Measurements from ENCODE around the gene CMTM2. TPM values are rescaled to one million over a fixed set of nuclear protein-coding genes. Genes with fewer than 3 reads are reported as not detected.

The CMTM2 gene
- total and polyA plus RNA-seq, 2 of the 4 experiments (the other 2 are of a cell fraction) = not detected

- BruUV-seq (replicated peaks) = no TSS peak
- H3K4ac ChIP-seq (ENCODE audit: low read depth, low read length) = no peak overlapping the region
- no peak overlapping the region for H4K5ac ChIP-seq (ENCODE audit: low read depth, low read length)
- H4K8ac ChIP-seq (ENCODE audit: low read depth in 2 of 2, low read length in 2 of 2) = no peak overlapping the region
- no peaks in the 10 kb centered on the region for H3K27me3 ChIP-seq (ENCODE audit: control insufficient read depth, insufficient read depth, low read length)
- H4K20me1 ChIP-seq (ENCODE audit: insufficient read depth, low read length) = no peaks in the 10 kb centered on the region
- ATAC-seq (ENCODE audit: low read depth) (no peak), DNase-seq (no peak)
- no peak overlapping the region for H3K4me3 ChIP-seq (ENCODE audit: insufficient read depth, low read depth, low read length)
- H3K27ac ChIP-seq (ENCODE audit: insufficient read depth, low read length) = no peak overlapping the region
- dilution Hi-C loops (cut with HindIII; ENCODE audit: low sequenced_read_pairs, unreplicated experiment) (no loop called here), intact Hi-C loops (cut with micrococcal nuclease) (no loop called here), in situ Hi-C loops (cut with MboI; ENCODE audit: low sequenced_read_pairs) (no loop called here)
- H3K9me3 ChIP-seq (ENCODE audit: control insufficient read depth, insufficient read depth, low read length) = no peaks in the 10 kb centered on the region
- TF ChIP-seq RFX5 (IDR thresholded peaks at IDR 0.05; ENCODE audit: low read depth, low read length) (no peak), FOS (IDR thresholded peaks at IDR 0.05; ENCODE audit: low read depth, low read length) (no peak), NFE2L2 (IDR thresholded peaks at IDR 0.05; ENCODE audit: low read depth, low read length) (no peak), RCOR1 (IDR thresholded peaks at IDR 0.05; ENCODE audit: insufficient replicate concordance, low read length) (no peak), SMC3 (IDR thresholded peaks at IDR 0.05; ENCODE audit: low read depth, low read length) (no peak), POLR2A (IDR thresholded peaks at IDR 0.05; ENCODE audit: low read depth, low read length) (no peak)
- H3K4me2 ChIP-seq (ENCODE audit: low read depth, low read length) = no peak overlapping the region
- no peak overlapping the region for H2BK120ac ChIP-seq (ENCODE audit: low read depth, low read length)
- no peak overlapping the region for H2AK9ac ChIP-seq (replicated peaks; ENCODE audit: low read depth, low read length, poor library complexity)
- H4K91ac ChIP-seq (ENCODE audit: insufficient read depth, low read depth, low read length) = no peak overlapping the region
- no peak overlapping the region for H3K56ac ChIP-seq (ENCODE audit: extremely low read depth, insufficient read depth, low read length)
- H3K14ac ChIP-seq (replicated peaks; ENCODE audit: low read depth, low read length) = no peak overlapping the region
- H3K9me1 ChIP-seq (ENCODE audit: insufficient read depth, low read length) = peaks cover 6% of the 10 kb centered on the region; the same call in 1 of the 2 replicates
- H3K79me1 ChIP-seq (ENCODE audit: low read depth in 1 of 2, low read length in 2 of 2) = no peaks in the 10 kb centered on the region
- no peak overlapping the region for H2BK20ac ChIP-seq (ENCODE audit: low read depth, low read length)
- H3K9ac ChIP-seq (ENCODE audit: low read depth, low read length) = no peak overlapping the region
- H3K23ac ChIP-seq (ENCODE audit: low read depth, low read length) = no peak overlapping the region
- ChIA-PET CTCF (interaction anchor here (4.3 kb wide), 1 partner anchor 15 kb away, joined by 18 read pairs; no protein-coding TSS in a partner anchor), POLR2A (ENCODE audit: unreplicated experiment) (no interaction called here)
- H2AFZ ChIP-seq (replicated peaks; ENCODE audit: low read length, poor library complexity) = no peak overlapping the region
- H3K36me3 ChIP-seq (ENCODE audit: control insufficient read depth, insufficient read depth, low read length) = no peaks in the 10 kb centered on the region
- H3K18ac ChIP-seq (ENCODE audit: low read depth, low read length) = no peak overlapping the region
- H2BK5ac ChIP-seq (ENCODE audit: low read depth, low read length, poor library complexity, severe bottlenecking) = no peak overlapping the region
- no CpG with 5 or more reads among the region's 6 CpGs for WGBS, 2 experiments (ENCODE audit: extremely low coverage in 2 of 2, insufficient read length in 1 of 2)
- H2AK5ac ChIP-seq (ENCODE audit: low read depth, low read length) = no peak overlapping the region
- H3K4me1 ChIP-seq (ENCODE audit: control insufficient read depth, insufficient read depth, low read length) = peaks cover 8% of the 10 kb centered on the region; the same call in 1 of the 2 replicates
- no peak overlapping the region for H2BK15ac ChIP-seq (ENCODE audit: low read depth, low read length)
These were observed 56.1 kb downstream of the CMTM2 start for GRCh38 chr16:66635406-66635805.
